Esophagus squamous epithelium (tissue), 4 donors: ENCODE measurements around the gene DUS3L.

Experiments used
- POLR2A ChIP-seq, 4 donors: fragments of 450-650 bp; IDR thresholded peaks; one replicate each; pipeline ENCODE4 v1.6.1; 2017; ENCODE audit warnings: antibody characterized with exemption in 4 of 4, mild to moderate bottlenecking in 4 of 4, moderate library complexity in 3 of 4
- TF ChIP-seq, protein P1 (sequence below), 6 experiments: fragments of 450-650 bp in 4 of 6; fragments of 200-600 bp in 2 of 6; sonication (generic) in 2 of 6; IDR thresholded peaks; one replicate each; pipeline ENCODE4 v1.5.1; 2016 to 2019; ENCODE audit warnings: antibody characterized with exemption in 6 of 6, mild to moderate bottlenecking in 4 of 6, moderate library complexity in 4 of 6

DNA sequence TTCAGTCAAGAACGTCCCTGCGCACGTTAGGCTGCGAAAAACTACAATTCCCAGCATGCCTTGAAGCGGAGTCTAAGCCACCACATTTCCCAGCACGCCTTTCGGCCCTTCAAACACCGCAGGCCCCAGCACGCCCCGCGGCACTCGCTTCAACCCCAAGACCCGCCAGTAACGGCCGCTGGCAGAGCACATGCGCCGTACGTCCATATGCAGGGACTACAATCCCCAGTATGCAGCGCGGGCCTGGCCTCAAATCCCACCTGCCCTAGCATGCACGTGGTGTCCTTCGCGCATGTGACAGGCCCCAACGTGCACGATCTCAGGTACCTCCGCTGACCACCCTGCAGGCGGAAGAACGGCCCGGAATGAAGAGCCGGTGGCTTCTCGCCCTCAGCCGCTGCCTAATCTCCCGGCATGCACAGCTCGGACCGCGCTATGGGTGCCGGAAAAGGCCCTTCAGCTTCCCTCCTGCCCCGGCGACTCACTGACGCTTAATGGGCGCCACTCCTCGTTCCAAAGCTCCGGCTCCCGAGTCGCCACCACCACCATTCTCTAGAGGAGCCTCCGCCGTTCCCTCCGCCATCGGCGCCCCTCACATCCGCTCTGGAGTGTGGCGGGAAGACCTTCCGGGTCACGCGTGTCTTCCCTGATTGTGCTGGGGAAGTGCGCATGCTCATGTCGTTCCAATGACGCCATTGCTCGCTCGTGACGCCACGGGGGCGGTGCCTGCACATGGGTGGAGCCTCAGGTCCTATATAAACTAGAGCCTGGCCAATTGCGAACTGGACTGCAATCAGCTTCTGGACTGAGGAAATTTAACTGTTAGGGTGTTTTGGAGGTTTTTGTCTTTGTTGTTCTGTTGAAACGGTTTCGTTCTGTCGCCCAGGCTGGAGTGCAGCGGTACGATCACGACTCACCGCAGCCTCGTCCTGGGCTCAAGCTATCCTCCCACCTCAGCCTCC lies at the start of gene DUS3L:
- TF ChIP-seq, protein P1, sequence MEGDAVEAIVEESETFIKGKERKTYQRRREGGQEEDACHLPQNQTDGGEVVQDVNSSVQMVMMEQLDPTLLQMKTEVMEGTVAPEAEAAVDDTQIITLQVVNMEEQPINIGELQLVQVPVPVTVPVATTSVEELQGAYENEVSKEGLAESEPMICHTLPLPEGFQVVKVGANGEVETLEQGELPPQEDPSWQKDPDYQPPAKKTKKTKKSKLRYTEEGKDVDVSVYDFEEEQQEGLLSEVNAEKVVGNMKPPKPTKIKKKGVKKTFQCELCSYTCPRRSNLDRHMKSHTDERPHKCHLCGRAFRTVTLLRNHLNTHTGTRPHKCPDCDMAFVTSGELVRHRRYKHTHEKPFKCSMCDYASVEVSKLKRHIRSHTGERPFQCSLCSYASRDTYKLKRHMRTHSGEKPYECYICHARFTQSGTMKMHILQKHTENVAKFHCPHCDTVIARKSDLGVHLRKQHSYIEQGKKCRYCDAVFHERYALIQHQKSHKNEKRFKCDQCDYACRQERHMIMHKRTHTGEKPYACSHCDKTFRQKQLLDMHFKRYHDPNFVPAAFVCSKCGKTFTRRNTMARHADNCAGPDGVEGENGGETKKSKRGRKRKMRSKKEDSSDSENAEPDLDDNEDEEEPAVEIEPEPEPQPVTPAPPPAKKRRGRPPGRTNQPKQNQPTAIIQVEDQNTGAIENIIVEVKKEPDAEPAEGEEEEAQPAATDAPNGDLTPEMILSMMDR (IDR thresholded peaks at IDR 0.05), result peak in 2 of 6 experiments; percentile 10 to 24
- TF ChIP-seq POLR2A (IDR thresholded peaks at IDR 0.05), result peak in 2 of 4 donors; percentile 60 to 76
